Liver (tissue), 3 donors: ENCODE data around the gene PPP1R12A.

Experiments used
- ATF3 ChIP-seq: IDR thresholded peaks from 2 replicates; pipeline ENCODE4 v1.6.1; 2016; ENCODE audit warnings: antibody characterized with exemption
- CTCF ChIP-seq: fragments of 150-350 bp; IDR thresholded peaks from 2 replicates; pipeline ENCODE4 v1.5.1; 2017; ENCODE audit warnings: improper control_type of control experiment, low read depth, low read length; ENCODE audit not compliant: missing input control
- GABPA ChIP-seq, 2 donors: IDR thresholded peaks in 1 of 2; conservative IDR thresholded peaks in 1 of 2; 2 replicates each; pipeline ENCODE4 v1.6.1; 2016; ENCODE audit warnings: antibody characterized with exemption in 2 of 2, mild to moderate bottlenecking in 1 of 2, moderate library complexity in 1 of 2
- JUND ChIP-seq, 2 donors: IDR thresholded peaks; 2 replicates each; pipeline ENCODE4 v1.6.1; 2016; ENCODE audit warnings: antibody characterized with exemption in 2 of 2
- MAX ChIP-seq: IDR thresholded peaks from 2 replicates; pipeline ENCODE4 v1.6.1; 2016; ENCODE audit warnings: antibody characterized with exemption
- NR2F2 ChIP-seq: IDR thresholded peaks from 2 replicates; pipeline ENCODE4 v1.6.1; 2016; ENCODE audit warnings: antibody characterized with exemption
- RAD21 ChIP-seq, 2 donors: IDR thresholded peaks; 2 replicates each; pipeline ENCODE4 v1.6.1; 2016; ENCODE audit warnings: antibody characterized with exemption in 2 of 2, mild to moderate bottlenecking in 2 of 2
- REST ChIP-seq: IDR thresholded peaks from 2 replicates; pipeline ENCODE4 v1.6.1; 2016; ENCODE audit warnings: antibody characterized with exemption, mild to moderate bottlenecking
- RXRA ChIP-seq, 2 donors: IDR thresholded peaks; 2 replicates each; pipeline ENCODE4 v1.6.1; 2017 to 2018; ENCODE audit warnings: antibody characterized with exemption in 2 of 2, mild to moderate bottlenecking in 1 of 2
- SP1 ChIP-seq: IDR thresholded peaks from 2 replicates; pipeline ENCODE4 v1.6.1; 2018; ENCODE audit warnings: antibody characterized with exemption, mild to moderate bottlenecking
- YY1 ChIP-seq: IDR thresholded peaks from 2 replicates; pipeline ENCODE4 v1.6.1; 2016; ENCODE audit warnings: antibody characterized with exemption, mild to moderate bottlenecking
- ZBTB33 ChIP-seq: IDR thresholded peaks from 2 replicates; pipeline ENCODE4 v1.6.1; 2016; ENCODE audit warnings: antibody characterized with exemption
- donor health status: healthy.
- donor health status: healthy.

- TF ChIP-seq GABPA (IDR thresholded peaks at IDR 0.05 in 1 of 2, conservative IDR thresholded peaks at IDR 0.05 in 1 of 2), result no peak
- no peak for TF ChIP-seq CTCF
- TF ChIP-seq REST, result no peak
- no peak for TF ChIP-seq JUND (IDR thresholded peaks at IDR 0.05)
- TF ChIP-seq SP1, result no peak
- TF ChIP-seq RAD21 (IDR thresholded peaks at IDR 0.05), result no peak
- no peak for TF ChIP-seq MAX
- no peak for TF ChIP-seq ATF3
- no peak for TF ChIP-seq YY1
- no peak for TF ChIP-seq RXRA (IDR thresholded peaks at IDR 0.05)
- no peak for TF ChIP-seq ZBTB33
- no peak for TF ChIP-seq NR2F2
Measured at GRCh38 chr12:79747274-79747673, 187.6 kb downstream of the PPP1R12A start.
